ENCODE measurements around the gene LBX2.

LBX2 gene

GRCh38 chr2:74457129-74457548 lies 42.3 kb downstream of the LBX2 start:
- peak; percentile 34 for DNase-seq (ENCODE audit: low spot score)

GRCh38 chr2:74454654-74455511 lies 44.5 kb downstream of the LBX2 start, which contains the start of gene INO80B:
Gene INO80B, plus strand, starts transcription at chr2:74455087. Its CDS starts 30 bp downstream, at chr2:74455117.
- peak; percentile 93 for DNase-seq (ENCODE audit: low spot score)

GRCh38 chr2:74450570-74451190 lies 48.7 kb downstream of the LBX2 start:
- DNase-seq (ENCODE audit: low spot score): no peak

GRCh38 chr2:74448771-74449170 lies 50.6 kb downstream of the LBX2 start:
- DNase-seq (ENCODE audit: low spot score): no peak
